HuH-7 (cell line): Measurements from ENCODE around the gene TMPRSS13.

Source experiments
- DNase-seq: peaks from one replicate; pipeline ENCODE4 v3.0.0; 2011; ENCODE audit warnings: low spot score

Gene TMPRSS13

DNA sequence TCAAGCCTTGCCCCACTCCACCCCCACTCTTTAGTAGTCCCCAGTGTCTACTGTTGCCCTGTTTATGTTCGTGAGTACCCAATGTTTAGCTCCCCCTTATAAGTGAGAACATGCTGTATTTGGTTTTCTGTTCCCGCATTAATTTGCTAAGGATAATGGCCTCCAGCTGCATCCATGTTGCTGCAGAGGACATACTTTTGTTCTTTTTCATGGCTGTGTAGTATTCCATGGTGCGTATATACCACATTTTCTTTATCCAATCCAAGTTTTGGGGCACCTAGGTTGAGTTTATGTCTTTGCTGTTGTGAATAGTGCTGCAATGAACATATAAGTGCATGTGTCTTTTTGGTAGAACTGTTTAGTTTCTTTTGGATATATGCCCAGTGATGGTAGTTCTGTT lies 36.6 kb downstream of the TMPRSS13 start:
- no peak for DNase-seq

DNA sequence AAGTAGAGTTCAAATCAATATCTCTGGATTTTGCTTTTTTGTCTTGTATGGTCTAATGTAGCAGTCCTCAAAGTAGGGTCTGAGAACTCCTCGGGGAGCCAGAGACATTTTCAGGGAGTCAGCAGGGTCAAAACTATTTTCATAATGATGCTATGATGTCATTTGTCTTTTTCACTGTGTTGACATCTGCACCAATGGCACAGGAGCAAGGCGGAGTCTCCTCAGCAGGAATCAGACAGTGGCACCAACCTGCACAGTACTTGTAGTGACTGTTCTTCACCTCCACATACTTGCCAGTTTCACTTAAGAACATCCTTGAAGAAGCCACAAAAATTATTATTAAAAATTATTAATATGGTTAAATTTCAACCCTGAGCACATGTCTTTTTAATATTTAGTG lies 37.8 kb downstream of the TMPRSS13 start:
- DNase-seq = no peak

DNA sequence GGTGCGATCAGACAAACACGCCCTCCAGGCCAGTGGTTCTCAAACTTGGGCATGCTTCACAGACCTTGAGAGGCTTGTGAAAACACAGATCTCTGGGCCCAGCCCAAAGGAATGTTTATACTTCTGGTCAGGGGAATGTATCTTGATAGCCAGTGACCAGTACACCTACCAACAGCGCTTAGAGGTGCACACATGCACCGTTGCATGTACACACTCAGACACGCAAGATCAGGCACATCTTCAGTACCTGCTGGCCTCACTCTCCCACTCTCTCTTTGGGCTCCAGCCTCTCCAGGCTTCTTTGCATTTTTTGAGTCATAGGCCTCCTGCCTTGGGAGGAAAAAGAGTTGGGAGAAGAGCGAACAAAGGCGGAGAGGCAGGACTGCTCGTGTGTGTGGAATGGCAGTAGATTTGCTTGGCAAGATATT lies 41.0 kb downstream of the TMPRSS13 start:
- no peak for DNase-seq

DNA sequence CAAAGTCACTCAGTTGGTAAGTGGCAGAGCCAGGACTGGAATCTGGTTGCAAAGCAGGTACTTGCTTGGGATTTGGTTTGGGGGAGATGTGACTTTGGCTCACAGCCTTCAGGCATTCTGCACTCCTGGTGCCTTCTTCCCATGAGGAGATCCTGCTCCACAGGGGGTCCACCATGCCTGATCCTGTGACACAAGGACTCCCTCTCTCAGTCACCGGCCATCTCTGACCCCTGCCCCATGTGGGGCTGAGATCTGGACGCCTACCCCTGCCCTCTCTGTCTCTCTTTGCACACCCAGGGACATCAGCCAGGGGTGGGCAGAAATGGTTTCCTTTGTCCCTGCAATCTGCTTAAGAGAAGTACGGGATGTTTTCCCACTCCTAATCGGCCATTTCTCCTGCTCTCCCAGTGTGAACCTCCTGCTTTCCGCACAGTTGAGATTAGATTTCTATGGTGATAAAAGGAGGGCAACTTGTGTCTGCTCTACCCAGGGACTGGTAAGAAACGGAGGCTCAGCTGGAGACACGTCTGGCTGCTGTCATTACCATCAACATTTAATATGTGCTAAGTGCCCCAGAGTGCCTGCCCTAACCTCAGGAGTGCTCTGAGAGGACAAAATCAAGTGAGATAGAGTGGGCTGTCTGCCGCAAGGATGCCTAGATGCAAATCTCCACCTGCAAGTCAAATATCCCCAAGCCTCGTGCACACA lies 41.6 kb downstream of the TMPRSS13 start:
- no peak for DNase-seq

DNA sequence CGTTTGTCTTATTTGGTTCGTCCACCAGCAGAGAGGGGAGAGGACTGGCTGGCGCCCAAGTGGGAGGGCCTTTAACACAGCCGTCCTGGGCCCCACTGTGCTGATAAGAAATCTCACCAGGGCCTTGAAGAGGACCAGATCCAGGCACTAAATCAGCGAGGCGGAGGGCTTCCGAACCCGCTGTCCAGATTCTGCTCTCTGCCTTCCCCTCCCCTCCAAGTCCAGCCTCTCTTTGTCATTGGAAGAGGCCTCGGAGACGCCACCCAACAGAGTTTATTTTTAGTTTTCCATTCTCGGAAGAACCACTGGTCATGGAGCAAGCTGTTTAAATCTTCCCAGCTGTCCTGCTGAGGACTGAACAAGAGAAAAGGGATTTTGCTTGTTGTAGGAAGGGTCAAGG lies 43.4 kb downstream of the TMPRSS13 start:
- no peak for DNase-seq

DNA sequence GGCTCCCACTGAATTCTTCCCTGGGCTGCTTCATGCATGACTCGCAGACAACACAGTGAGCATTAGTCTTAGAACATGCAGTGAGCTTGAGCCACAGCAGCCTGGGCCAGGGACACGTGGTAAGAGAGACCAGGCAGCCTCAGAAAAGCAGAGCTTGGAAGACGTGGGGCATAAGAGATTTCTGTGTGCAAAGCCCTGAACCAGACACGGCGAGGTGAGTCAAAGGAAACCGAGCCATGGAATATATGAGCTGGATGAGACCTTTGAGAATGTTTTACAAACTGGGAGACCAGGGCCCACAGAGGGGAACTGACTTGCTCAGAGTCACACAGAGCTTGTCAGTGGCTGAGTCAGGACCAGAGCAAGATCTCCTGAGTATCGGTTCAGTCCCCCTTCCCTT lies 44.2 kb downstream of the TMPRSS13 start:
- no peak for DNase-seq

DNA sequence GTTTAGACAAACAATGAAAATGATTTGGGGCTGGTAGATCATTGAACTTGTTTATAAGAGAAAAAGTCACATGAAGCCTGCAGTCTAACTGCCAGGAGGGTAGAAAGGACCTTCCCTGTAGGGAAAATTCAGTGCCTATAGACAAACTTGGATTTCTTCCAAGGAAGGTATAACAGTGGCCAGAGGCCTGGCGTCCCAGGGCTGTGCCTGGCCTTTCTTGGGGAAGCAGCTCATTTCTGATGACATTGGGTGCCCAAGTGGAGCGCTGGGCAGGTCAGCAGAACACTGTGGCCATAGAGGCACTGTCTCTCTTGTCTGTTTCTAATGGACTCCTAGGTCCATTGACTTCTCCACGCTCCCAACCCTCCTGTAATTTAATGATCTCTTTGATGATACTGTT lies 46.1 kb downstream of the TMPRSS13 start:
- no peak for DNase-seq

DNA sequence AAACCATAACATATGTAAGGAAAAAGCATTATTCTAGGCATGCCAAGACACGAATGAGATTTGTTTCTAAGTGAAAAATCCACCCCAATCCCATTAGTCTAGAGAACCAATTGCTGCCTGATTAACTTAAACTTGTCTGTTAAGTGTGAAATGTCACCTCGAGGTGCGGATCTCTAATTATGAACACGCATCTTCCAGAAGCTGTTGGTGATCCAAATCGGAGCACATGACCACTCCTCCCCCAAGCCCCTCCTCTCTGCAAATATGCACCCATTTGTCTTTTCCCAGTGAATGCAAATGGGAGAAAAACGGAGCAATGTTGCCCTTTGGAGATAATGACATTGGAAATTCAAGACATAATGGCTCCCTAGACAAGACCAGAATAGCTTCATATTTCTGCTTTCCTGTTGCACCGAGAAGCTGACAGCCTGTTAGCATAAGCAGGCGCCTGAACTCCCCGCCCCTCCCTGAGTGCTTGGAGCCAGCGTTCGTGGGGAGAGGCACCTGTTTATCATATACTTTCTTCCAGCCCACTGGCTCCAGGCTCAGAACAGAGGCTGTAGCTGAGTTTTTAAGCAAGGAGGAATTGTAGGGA lies 46.8 kb downstream of the TMPRSS13 start:
- DNase-seq = no peak

DNA sequence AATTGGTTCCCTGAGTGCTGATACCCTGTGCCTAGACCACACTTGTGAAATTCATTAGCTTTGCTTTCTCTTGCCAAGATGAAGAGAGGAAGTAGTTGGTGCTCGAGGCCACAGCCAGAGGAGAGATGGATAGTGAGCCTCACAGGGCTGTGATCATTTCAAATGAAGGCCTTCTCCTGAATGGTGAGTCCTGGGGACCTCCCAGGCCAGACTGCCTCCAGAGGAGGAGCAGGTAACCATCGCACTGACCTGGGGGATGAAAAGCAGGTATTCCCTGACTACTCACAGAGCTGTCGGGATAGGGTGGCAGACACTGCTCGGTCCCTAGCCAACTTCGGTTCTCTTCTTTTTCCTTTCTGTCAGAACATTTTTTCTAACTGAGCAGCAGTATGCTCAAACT lies 48.0 kb downstream of the TMPRSS13 start:
- no peak for DNase-seq

DNA sequence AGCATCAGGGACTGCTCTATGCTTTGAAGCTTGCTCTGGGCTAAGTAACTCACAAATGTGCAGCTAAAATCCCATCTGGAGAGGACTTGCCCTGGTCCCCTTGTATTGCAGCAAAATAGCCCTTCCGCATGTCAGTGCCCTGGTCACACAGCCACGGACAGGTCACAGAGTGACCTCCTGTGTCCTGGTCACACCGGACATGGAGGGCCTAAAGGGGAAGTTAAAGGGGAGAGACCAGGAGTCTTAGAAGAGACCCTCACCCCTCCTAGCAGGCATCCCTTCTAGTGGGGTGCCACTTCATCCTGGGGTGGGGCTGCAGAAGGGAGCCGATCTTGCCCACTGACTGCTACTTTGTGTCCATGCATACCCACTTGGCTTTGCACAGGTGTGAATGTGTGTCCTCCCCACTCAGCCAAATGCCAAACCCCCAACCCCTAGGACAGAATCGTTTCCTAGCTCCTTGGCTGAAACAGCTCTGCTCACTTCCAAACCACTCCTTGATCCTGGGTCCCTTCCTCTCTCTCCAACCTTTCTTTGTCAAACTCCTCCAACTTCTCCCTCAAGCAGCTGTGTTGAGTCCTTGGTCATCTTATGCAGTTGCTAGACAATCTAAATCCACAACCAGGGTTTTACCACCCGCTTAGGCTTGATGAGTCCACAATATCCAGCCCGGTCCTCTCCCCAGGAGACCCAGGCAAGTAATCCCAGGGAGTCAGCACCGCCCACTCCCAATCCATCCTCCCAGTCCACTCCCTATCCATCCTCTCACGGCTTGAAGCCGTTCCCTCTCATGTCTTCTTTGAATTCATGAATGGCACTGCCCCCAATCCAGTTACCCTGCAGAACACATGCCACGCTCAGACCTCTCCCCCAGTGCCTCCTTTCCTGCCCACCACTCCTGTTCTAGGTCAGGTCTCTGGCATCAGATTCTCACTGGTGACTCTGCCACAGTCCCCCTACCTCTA lies 49.4 kb downstream of the TMPRSS13 start:
- DNase-seq = no peak

DNA sequence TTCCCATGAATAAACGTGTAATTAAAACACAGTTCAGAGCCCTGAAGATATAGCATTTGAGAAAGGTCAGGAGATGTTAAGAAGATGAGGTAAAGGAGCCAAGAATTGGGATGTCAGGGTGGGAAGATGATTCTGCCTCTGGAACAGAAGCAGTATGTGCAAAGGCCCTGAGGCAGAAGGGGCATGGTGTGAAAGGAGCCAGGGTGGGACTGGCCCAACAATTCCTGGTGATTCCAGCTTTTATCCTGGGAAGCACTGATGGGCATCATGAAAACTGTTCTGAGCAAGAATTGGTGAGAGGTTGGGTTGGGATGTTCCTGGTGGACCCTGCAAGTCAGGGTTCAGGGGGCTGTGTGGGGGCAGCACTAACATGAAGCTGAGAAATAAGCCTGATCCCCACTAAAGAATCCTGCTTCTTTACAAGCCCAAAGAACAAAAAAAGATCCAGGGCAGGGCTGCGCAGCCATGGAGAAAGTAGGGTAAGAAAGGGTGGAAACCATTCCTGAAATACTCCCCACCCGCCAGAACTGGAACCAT lies 50.2 kb downstream of the TMPRSS13 start:
- DNase-seq = no peak

DNA sequence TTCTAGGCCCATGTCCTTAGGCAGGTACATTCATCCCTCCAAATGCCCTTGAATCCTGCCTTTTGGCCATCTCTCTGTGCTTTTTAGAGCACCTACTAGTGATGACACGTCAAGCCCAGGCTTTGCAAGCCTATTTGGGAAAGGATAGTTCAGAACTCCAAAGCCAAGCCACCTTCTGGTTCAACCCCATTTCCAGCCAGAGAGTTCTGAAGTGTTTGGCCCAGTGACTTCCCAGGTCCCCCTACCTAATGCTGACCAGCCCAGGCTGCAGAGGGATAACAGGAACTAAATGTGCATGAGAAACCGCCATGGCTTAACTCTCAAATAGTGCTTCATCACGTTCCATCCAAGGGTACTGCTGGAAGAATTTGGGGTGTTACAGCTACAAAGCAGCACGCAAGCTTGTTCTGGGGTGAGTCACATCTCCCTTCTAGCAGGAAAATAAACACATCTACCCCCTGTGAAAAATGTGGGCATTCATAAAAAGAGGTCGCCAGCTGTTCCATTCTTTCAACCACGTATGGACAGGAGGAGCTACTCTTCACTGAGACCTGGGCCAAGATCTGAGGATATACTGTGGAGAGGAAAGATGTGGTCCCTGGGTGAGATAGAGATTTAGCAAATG lies 50.8 kb downstream of the TMPRSS13 start:
- DNase-seq = no peak

DNA sequence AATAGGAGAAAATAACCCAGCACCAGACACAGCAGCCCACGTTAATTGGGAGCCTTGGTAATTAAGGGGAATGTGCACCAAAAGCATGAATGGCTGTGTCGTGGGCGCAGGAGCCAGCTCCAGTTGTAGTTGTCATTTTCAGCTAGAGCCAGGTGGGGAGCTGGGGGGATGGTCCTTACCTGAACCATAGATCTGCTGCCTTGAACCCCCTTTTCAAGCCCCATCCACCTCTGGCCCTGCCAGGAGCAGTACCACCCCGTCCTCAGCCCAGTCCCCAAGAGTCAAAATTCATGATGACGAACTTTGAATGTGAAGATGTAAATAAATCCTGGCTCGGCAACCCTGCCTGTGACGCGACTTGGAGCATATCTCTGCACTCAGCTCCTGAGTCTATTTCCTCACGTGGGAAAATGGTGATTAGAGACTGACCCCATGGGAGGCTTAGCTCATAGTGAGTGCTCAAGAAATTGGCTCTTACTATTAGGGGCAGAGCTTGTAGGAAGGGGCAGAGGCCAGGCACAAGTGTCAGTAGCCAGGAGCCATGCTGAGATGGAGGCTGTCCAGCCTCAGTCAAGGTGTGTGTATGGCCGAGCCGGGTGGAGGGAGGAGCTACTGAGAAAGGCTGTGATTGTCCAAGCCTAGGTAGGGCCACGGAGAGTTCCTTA lies 52.0 kb downstream of the TMPRSS13 start:
- DNase-seq = no peak

DNA sequence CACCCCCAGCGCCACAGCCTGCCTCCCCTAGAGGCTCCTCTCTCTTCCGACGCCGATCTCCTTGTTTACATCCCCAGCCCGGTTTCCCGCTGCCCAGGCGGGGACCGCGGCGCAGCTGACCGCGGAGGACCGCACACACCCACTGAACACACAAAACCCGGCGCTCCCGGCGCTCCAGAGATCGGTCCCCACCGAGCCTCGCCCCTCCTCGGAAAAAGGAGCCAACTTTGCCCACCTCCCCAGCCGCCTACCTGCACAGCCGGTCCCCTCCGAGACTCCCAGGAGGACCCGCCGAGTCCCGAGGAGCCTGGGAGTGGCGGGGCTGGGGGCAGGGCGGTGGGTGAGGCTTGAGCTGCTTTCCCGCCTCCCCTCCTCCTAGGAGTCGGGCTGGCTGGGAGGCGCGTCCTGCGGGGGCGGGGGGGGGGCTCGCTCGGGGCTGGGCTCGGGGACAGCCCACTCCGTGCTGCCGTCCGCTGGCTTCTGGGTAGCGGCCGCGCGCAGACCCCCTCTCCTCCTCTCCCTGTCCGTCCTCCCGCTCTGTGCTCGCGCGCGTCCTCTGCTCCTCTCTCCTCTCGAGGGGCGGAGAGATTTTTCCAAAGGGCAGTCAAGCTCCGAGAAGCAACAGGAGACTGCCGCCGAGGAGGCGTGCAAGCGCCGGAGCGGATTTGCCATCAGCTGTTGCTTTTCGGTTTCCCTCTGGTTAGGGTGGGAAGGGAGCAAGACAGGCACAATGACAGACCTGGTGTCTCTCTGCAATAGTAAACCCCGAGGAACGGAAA lies 52.7 kb downstream of the TMPRSS13 start, which contains the start of gene FXYD6:
Gene FXYD6 (minus strand): TSS at position 318 of the 779 bp plus-strand sequence. CDS start 33,882 bp downstream, outside the sequence.
- DNase-seq = no peak

DNA sequence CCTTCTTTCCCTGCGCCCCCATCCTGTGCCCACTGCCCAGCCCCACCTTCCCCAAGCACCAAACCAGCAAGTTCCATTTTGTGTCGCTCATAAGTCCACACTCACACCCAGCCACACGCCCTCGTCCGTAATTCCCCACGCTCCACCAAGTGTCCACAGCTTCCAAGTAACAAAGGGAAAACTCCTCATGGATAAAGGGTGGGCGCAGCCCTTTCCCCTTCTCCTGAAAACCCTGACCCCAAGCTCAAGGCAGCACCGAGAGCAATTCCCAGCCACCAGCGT lies 53.2 kb downstream of the TMPRSS13 start:
- DNase-seq = no peak

DNA sequence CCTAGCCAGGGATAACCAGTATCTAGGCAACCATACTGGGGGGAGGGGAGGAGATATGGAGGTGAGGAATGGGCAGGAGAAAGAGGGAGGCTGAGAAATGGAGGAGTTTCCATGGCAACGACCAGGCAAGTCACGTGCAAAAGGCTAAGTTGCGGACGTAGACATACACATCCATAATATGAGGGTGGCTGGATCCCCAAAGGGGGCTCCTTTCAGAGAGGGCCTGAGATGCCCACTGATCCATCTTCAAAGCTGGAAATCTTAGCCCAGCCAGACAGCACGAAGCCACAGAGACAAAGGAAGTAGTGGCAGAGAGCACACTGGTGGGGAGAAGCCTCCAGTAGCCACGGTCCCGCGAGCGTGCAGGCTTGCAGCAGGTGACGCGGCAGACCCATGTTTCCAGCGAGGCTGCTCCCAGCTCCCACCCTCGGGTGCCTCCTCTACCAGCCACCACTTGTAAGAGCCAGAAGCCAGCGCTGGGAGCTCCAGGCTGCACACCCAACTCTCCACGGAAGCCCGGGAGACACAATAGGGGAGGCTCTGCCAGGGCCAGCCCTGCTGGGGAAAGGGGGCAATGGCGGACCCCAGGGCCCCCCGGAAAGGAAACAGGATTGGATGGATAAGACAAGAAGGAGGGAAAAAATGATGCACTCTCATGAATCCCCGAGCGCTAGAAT lies 53.7 kb downstream of the TMPRSS13 start:
- DNase-seq = no peak

DNA sequence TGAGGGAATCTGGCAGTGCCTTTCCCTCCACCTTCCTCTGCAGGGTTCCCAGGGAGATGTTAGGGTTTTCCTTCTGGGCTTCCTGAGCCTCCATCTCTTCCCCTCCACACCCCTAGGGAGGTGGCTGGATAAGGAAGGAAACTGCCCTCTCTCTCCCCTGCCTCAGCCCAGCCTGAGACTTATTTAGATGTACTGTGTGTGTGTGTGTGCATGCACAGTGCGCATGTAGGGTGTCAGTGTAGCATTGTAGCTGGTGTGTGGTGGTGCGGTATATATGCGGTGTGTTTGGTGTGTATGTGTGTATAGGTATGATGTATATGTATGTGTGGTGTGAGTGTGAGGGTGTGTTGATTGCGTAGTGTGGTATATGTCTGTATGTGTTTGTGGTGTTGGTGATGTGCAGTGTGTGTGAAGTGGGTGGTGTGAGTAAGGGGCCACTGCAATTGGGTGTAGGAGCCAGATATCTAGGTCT lies 54.3 kb downstream of the TMPRSS13 start:
- DNase-seq = no peak

DNA sequence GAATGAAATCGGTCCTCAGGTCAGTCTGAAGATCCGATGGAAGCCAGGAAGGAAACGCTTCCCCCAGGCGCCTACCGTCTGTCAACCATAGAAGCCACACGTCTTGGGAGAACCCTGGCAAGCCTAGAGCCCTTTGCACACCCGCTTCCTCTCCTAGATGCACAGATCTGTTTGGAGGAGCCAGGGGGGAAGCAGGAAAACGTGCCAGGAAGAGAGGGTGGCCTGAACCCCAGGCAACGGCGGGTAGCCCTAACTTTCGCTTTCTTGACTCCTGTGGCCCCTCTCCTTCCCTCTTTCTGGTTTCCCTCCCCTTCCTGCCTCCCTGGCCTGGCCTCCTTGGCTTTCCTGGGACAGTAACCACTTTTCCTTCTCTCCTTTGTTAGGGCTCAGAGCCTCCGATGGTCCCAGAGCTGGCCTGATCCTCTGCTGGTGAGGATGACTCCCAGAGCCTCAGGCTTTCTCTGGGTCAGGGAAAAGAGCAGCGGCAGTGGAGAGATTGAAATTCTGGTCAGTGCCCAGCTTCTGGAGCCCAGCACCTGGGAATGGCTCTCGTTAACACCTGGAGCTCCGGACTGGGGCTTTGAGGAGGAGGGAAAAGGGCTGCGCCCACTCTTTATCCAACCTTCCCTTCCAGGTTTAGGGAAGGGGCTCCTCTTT lies 54.8 kb downstream of the TMPRSS13 start:
- DNase-seq = no peak

DNA sequence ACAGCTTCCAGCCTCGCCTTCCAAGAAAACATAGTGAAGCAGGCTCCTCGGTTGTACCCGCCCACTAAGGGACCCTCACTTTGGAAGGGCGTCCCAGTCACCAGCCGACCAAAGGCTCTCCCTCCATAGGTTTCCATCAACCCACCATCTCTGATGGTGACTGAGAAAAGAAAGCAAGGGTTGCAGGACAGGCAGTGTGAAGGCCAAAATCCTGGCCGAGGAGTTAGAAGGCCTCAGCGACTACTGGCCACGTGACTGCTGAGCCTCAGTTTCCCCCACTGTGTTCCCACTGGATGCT lies 55.4 kb downstream of the TMPRSS13 start:
- DNase-seq = no peak
